Kidney capillary endothelial cell (primary cell): ENCODE data around the gene CHCHD1.
"Not testable (repeated sequence)": the region's sequence is repeated elsewhere in the genome, so short reads cannot be mapped to it uniquely, and the experiment has no call there.

Source experiments
- DNase-seq: peaks from one replicate; pipeline ENCODE4 v3.0.0-alpha.2; 2018; ENCODE audit warnings: low spot score

The CHCHD1 gene

GRCh38 chr10:73793456-73793855, 11.6 kb downstream of the CHCHD1 start:
- DNase-seq, result no peak

- DNase-seq, result not testable (repeated sequence)
Measured at GRCh38 chr10:73795491-73795890, 13.6 kb downstream of the CHCHD1 start.

GRCh38 chr10:73796035-73796434, 14.2 kb downstream of the CHCHD1 start:
- not testable (repeated sequence) for DNase-seq

GRCh38 chr10:73796766-73797165, 14.9 kb downstream of the CHCHD1 start:
- no peak for DNase-seq

GRCh38 chr10:73797324-73798025, 15.6 kb downstream of the CHCHD1 start:
- no peak for DNase-seq

- no peak for DNase-seq
Measured at GRCh38 chr10:73798087-73798486, 16.2 kb downstream of the CHCHD1 start.

- DNase-seq, result no peak
Measured at GRCh38 chr10:73798927-73799560, 17.2 kb downstream of the CHCHD1 start.

GRCh38 chr10:73799899-73800559, 18.2 kb downstream of the CHCHD1 start:
- DNase-seq, result no peak

GRCh38 chr10:73800560-73801252, 18.9 kb downstream of the CHCHD1 start:
- no peak for DNase-seq

GRCh38 chr10:73801253-73801590, 19.4 kb downstream of the CHCHD1 start:
- DNase-seq, result no peak

- DNase-seq, result no peak
Measured at GRCh38 chr10:73802276-73802991, 20.6 kb downstream of the CHCHD1 start.

- no peak for DNase-seq
Measured at GRCh38 chr10:73803680-73804286, 21.9 kb downstream of the CHCHD1 start.

- DNase-seq, result no peak
Measured at GRCh38 chr10:73806176-73806950, 24.5 kb downstream of the CHCHD1 start.

GRCh38 chr10:73807471-73807870, 25.6 kb downstream of the CHCHD1 start:
- no peak for DNase-seq

GRCh38 chr10:73808021-73808815, 26.4 kb downstream of the CHCHD1 start:
- DNase-seq, result no peak

- DNase-seq, result no peak
Measured at GRCh38 chr10:73809061-73809818, 27.4 kb downstream of the CHCHD1 start.

GRCh38 chr10:73810358-73810734, 28.5 kb downstream of the CHCHD1 start:
- DNase-seq, result no peak

GRCh38 chr10:73810735-73811465, 29.1 kb downstream of the CHCHD1 start:
- DNase-seq, result no peak

GRCh38 chr10:73812657-73813056, 30.8 kb downstream of the CHCHD1 start:
- no peak for DNase-seq
